ENCODE measurements around the gene DUSP16. TPM values are rescaled to one million over a fixed set of nuclear protein-coding genes. Genes with fewer than 3 reads are reported as not detected.

DUSP16 gene
- total RNA-seq, 1 experiment from 2014 or later: 51.9 TPM

- no peak for TF ChIP-seq USF2 (CRISPR knock-in tag; IDR thresholded peaks at IDR 0.05)
- no peak for TF ChIP-seq IRF1 (CRISPR knock-in tag; IDR thresholded peaks at IDR 0.05)
- TF ChIP-seq ETV6 (CRISPR knock-in tag; IDR thresholded peaks at IDR 0.05): no peak
- no peak for TF ChIP-seq RELA (CRISPR knock-in tag; IDR thresholded peaks at IDR 0.05; ENCODE audit: borderline replicate concordance)
- no peak for TF ChIP-seq CDX4 (CRISPR knock-in tag; IDR thresholded peaks at IDR 0.05; ENCODE audit: borderline replicate concordance)
- no peak for TF ChIP-seq EMX1 (CRISPR knock-in tag; IDR thresholded peaks at IDR 0.05)
Measured at GRCh38 chr12:12610711-12611110, 48.0 kb upstream of the DUSP16 start (continued).

- Mint-ChIP-seq H3K4me3 (no peak overlapping the region), H3K4me1 (peaks cover 35% of the 10 kb centered on the region), H3K36me3 (peaks cover 5% of the 10 kb centered on the region; the same call in 1 of the 2 replicates), H3K9me3 (no peaks in the 10 kb centered on the region), H3K27me3 (ENCODE audit: low read depth) (no peaks in the 10 kb centered on the region), H3K27ac (no peak overlapping the region)
- TF ChIP-seq AFF4 (CRISPR knock-in tag; IDR thresholded peaks at IDR 0.05; ENCODE audit: borderline replicate concordance): no peak
- no peak for TF ChIP-seq CREM (CRISPR knock-in tag; IDR thresholded peaks at IDR 0.05)
- TF ChIP-seq MXD4 (CRISPR knock-in tag; IDR thresholded peaks at IDR 0.05; ENCODE audit: borderline replicate concordance): no peak
- no peak for TF ChIP-seq GRHL2 (CRISPR knock-in tag; IDR thresholded peaks at IDR 0.05; ENCODE audit: insufficient replicate concordance, severe bottlenecking)
- no peak for TF ChIP-seq KAT7 (CRISPR knock-in tag; IDR thresholded peaks at IDR 0.05; ENCODE audit: borderline replicate concordance)
- DNase-seq (ENCODE audit: low spot score) (no peak), ATAC-seq (no peak)
- POLR2A ChIA-PET: no interaction called here
- CTCF ChIA-PET: no interaction called here
Measured at GRCh38 chr12:12609692-12610091, 47.0 kb upstream of the DUSP16 start.

- ChIA-PET POLR2A (interaction anchor here (0.7 kb wide), 1 partner anchor 330 kb away, joined by 3 read pairs; no protein-coding TSS in a partner anchor), CTCF (interaction anchor here (0.6 kb wide), 2 partner anchors 23 to 44 kb away, joined by 3 read pairs; no protein-coding TSS in a partner anchor)
- no peaks in the 10 kb centered on the region for H3K27me3 Mint-ChIP-seq (ENCODE audit: low read depth)
- no peak for DNase-seq (ENCODE audit: low spot score)
- TF ChIP-seq ZNF423 (CRISPR knock-in tag; IDR thresholded peaks at IDR 0.05) (no peak), HMGA2 (CRISPR knock-in tag; IDR thresholded peaks at IDR 0.05) (no peak), ZNF138 (CRISPR knock-in tag; conservative IDR thresholded peaks at IDR 0.05) (no peak), NR1H2 (CRISPR knock-in tag; IDR thresholded peaks at IDR 0.05) (no peak), ZBTB21 (CRISPR knock-in tag; IDR thresholded peaks at IDR 0.05; ENCODE audit: borderline replicate concordance) (no peak), FOXP1 (CRISPR knock-in tag; IDR thresholded peaks at IDR 0.05; ENCODE audit: borderline replicate concordance) (no peak), SMAD4 (CRISPR knock-in tag; IDR thresholded peaks at IDR 0.05) (no peak), NFYB (CRISPR knock-in tag; conservative IDR thresholded peaks at IDR 0.05; ENCODE audit: low read depth) (no peak), ETV6 (CRISPR knock-in tag; IDR thresholded peaks at IDR 0.05) (no peak), RORB (CRISPR knock-in tag; IDR thresholded peaks at IDR 0.05) (no peak)
- H3K9me3 Mint-ChIP-seq: no peaks in the 10 kb centered on the region
- no peak for ATAC-seq
- 0 out of 2 replicates have a peak, but pooled peaks cover under 1% of the 10 kb centered on the region for H3K36me3 Mint-ChIP-seq
- H3K27ac Mint-ChIP-seq: 0 out of 2 replicates have a peak overlapping the region, but pooled peaks have one; percentile 1
- no peak overlapping the region for H3K4me3 Mint-ChIP-seq
- peaks cover 33% of the 10 kb centered on the region for H3K4me1 Mint-ChIP-seq
Measured at GRCh38 chr12:12608557-12608957, 45.9 kb upstream of the DUSP16 start.

Measured in WTC11 (cell line).